DOHH2 (cell line): ENCODE results near the gene USHBP1.

Source experiments
- CTCF ChIP-seq: fragments of 200-600 bp; sonication (generic); IDR thresholded peaks from one replicate; pipeline ENCODE4 v1.5.1; 2014; ENCODE audit warnings: antibody characterized with exemption, mild to moderate bottlenecking, low read depth, low read length; ENCODE audit not compliant: poor library complexity, severe bottlenecking
- EZH2phosphoT487 ChIP-seq: fragments of 200-600 bp; sonication (generic); IDR thresholded peaks from 2 replicates; pipeline ENCODE4 v1.6.1; 2017; ENCODE audit warnings: borderline replicate concordance, mild to moderate bottlenecking, antibody characterized with exemption, low read length, moderate library complexity, mixed read lengths

- no peak for TF ChIP-seq CTCF
- no peak for TF ChIP-seq EZH2phosphoT487
Observed at GRCh38 chr19:17304386-17305215, 40.1 kb upstream of the USHBP1 start.
